Tibial nerve (tissue), 4 donors: Measurements from ENCODE around the gene ACVR1. TPM values are rescaled to one million over a fixed set of nuclear protein-coding genes. Genes with fewer than 3 reads are reported as not detected.

Experiments used
- DNase-seq, 2 donors: peaks; one replicate each; pipeline ENCODE4 v3.0.0-alpha.2; 2019; ENCODE audit warnings: low spot score in 2 of 2
- H3K27ac ChIP-seq, 4 donors: fragments of 200-600 bp; sonication (generic) in 3 of 4; one replicate each; pipeline ENCODE4 v1.5.1; 2017 to 2019; ENCODE audit warnings: mild to moderate bottlenecking in 1 of 4
- H3K27me3 ChIP-seq, 2 donors: fragments of 200-600 bp; sonication (generic) in 1 of 2; one replicate each; pipeline versions ENCODE4 v1.5.1 to v1.6.0; 2017 to 2019
- H3K36me3 ChIP-seq, 3 donors: fragments of 200-600 bp; sonication (generic); one replicate each; pipeline ENCODE4 v1.5.1; 2018 to 2019
- H3K4me1 ChIP-seq, 4 donors: fragments of 200-600 bp; sonication (generic) in 3 of 4; one replicate each; pipeline ENCODE4 v1.5.1; 2017 to 2019
- H3K4me3 ChIP-seq, 4 donors: fragments of 200-600 bp; sonication (generic) in 3 of 4; one replicate each; pipeline ENCODE4 v1.5.1; 2017 to 2019; ENCODE audit warnings: mild to moderate bottlenecking in 1 of 4, moderate library complexity in 1 of 4
- H3K9me3 ChIP-seq, 4 donors: fragments of 200-600 bp; sonication (generic) in 3 of 4; one replicate each; pipeline ENCODE4 v1.5.1; 2017 to 2019
- CTCF ChIP-seq, 5 experiments: fragments of 200-600 bp in 3 of 5; fragments of 450-650 bp in 2 of 5; sonication (generic) in 3 of 5; IDR thresholded peaks; one replicate each; pipeline ENCODE4 v1.5.1; 2016 to 2019; ENCODE audit warnings: antibody characterized with exemption in 5 of 5, mild to moderate bottlenecking in 3 of 5, moderate library complexity in 2 of 5
- EP300 ChIP-seq, 2 donors: sonication (generic); formaldehyde crosslinking; IDR thresholded peaks; one replicate each; pipeline ENCODE4 v1.6.1; 2017; ENCODE audit warnings: antibody characterized with exemption in 2 of 2, mild to moderate bottlenecking in 1 of 2
- POLR2A ChIP-seq, 2 donors: fragments of 450-650 bp; IDR thresholded peaks; one replicate each; pipeline ENCODE4 v1.6.1; 2017; ENCODE audit warnings: antibody characterized with exemption in 2 of 2, mild to moderate bottlenecking in 2 of 2, moderate library complexity in 2 of 2
- WGBS, 2 donors: methylation state at CpG; one replicate each; pipeline ENCODE4 v1.1.5; 2018; 5-methylcytosine and 5-hydroxymethylcytosine counted together
- total RNA-seq, 4 donors: library from RNA; depleted of rRNA; stranded (reverse); fragments of >200 nt; gene quantifications; one replicate each; pipeline ENCODE4 v1.1.0, GENCODE V29; 2016

ACVR1 gene
- total RNA-seq, 4 donors from 2014 or later, result 19.2 to 24.7 (median 22.8) TPM

DNA sequence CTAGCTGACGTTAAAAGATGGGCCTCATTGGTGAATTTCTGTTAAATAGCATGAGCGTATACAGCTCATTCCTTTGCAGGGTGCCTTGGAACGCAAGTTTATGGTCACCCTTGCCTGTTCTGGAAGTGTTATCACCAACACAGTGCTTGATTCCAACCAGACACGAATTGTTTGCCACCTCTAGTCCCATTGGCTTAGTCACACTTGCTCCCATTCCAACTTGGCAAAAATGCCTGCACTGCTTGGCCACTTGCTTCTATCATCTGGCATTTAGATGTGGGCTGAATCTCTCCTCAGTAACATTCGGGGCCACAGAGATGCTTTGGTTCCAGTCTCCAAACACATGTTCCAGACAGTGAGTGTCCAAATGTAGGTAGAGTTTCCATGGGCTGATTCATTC is 27.5 kb upstream of the ACVR1 start:
- WGBS, 2 donors, result 76 to 80% methylated on average over 5 of the region's 5 CpGs
- TF ChIP-seq POLR2A (IDR thresholded peaks at IDR 0.05), result no peak
- TF ChIP-seq CTCF (IDR thresholded peaks at IDR 0.05), result no peak
- no peak for TF ChIP-seq EP300 (IDR thresholded peaks at IDR 0.05)

DNA sequence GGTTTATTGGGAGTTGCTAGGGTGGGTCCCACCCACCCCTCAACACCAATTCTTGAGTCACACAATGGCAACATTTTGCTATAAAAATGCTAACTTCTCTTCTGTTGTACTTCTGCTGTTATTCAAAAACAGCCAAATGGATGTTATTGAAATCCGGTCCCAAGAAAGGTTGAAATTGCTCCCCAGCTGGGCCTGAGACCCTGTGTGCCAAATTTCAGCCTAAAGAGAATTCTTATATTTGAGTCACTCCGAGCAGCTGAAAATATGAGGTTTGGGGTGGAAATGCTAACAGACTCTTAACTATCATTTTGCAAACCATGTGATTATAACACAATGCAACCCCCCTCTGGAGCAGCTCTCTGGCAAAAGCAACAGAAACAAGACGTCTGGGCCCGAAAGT is 27.0 kb upstream of the ACVR1 start:
- H3K4me1 ChIP-seq, result peaks cover 0 to 5% (median 0%) of the 10 kb centered on the region in 4 donors
- 60 to 69% methylated on average over 4 of the region's 4 CpGs for WGBS, 2 donors
- no peak for TF ChIP-seq CTCF (IDR thresholded peaks at IDR 0.05)
- no peak for TF ChIP-seq EP300 (IDR thresholded peaks at IDR 0.05)
- no peak for TF ChIP-seq POLR2A (IDR thresholded peaks at IDR 0.05)

More for the DNA sequence above, 27.5 kb upstream of the ACVR1 start:
- Histone ChIP-seq H3K27me3 (no peaks in the 10 kb centered on the region), H3K9me3 (no peaks in the 10 kb centered on the region), H3K4me1 (peaks cover 0 to under 1% (median 0%) of the 10 kb centered on the region in 4 donors), H3K36me3 (no peaks in the 10 kb centered on the region), H3K4me3 (no peak overlapping the region), H3K27ac (no peak overlapping the region)
- no peak for DNase-seq

GRCh38 chr2:157902692-157903091 is 26.6 kb upstream of the ACVR1 start:
- DNase-seq, result no peak
- no peaks in the 10 kb centered on the region for H3K27me3 ChIP-seq
- 71 to 73% methylated on average over 1 of the region's 1 CpG for WGBS, 2 donors
- no peak overlapping the region for H3K27ac ChIP-seq
- H3K9me3 ChIP-seq, result no peaks in the 10 kb centered on the region
- H3K4me1 ChIP-seq, result peaks cover 0 to 5% (median 0%) of the 10 kb centered on the region in 4 donors
- no peak for TF ChIP-seq CTCF (IDR thresholded peaks at IDR 0.05)
- no peak for TF ChIP-seq EP300 (IDR thresholded peaks at IDR 0.05)
- no peak for TF ChIP-seq POLR2A (IDR thresholded peaks at IDR 0.05)
- no peaks in the 10 kb centered on the region for H3K36me3 ChIP-seq
- no peak overlapping the region for H3K4me3 ChIP-seq

More for the DNA sequence above, 27.0 kb upstream of the ACVR1 start:
- H3K36me3 ChIP-seq, result no peaks in the 10 kb centered on the region
- no peaks in the 10 kb centered on the region for H3K27me3 ChIP-seq
- no peak for DNase-seq
- H3K27ac ChIP-seq, result no peak overlapping the region
- no peak overlapping the region for H3K4me3 ChIP-seq
- no peaks in the 10 kb centered on the region for H3K9me3 ChIP-seq

GRCh38 chr2:157901325-157901724 is 25.2 kb upstream of the ACVR1 start:
- no peak for DNase-seq
- Histone ChIP-seq H3K4me3 (no peak overlapping the region), H3K27me3 (no peaks in the 10 kb centered on the region), H3K4me1 (peaks cover 0 to 6% (median 2%) of the 10 kb centered on the region in 4 donors), H3K27ac (no peak overlapping the region), H3K36me3 (no peaks in the 10 kb centered on the region), H3K9me3 (no peaks in the 10 kb centered on the region)
- WGBS, 2 donors, result 58 to 68% methylated on average over 3 of the region's 3 CpGs
- TF ChIP-seq CTCF (IDR thresholded peaks at IDR 0.05) (peak in 1 of 5 experiments; percentile 9), POLR2A (IDR thresholded peaks at IDR 0.05) (no peak)

DNA sequence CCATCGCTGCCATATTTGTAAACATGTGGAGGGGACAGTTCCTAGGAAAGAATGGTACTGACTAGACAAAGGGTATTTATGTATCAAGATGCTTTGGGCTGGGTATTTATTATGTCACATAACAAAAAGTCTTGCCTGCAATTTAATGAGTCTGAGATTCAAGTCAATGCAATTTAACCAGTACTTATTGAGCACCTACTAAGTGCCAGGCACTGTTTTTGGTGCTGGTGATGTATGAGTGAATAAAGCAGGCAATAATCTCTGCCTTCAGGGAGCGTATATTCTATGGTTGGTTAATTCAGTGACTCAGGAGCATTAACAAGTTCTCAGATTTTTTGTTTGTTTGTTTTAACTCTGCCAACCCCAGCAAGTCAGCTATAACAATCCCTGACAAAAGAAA is 24.6 kb upstream of the ACVR1 start:
- Histone ChIP-seq H3K4me3 (no peak overlapping the region), H3K9me3 (no peaks in the 10 kb centered on the region), H3K36me3 (no peaks in the 10 kb centered on the region), H3K27me3 (no peaks in the 10 kb centered on the region), H3K4me1 (peaks cover 0 to 6% (median 2%) of the 10 kb centered on the region in 4 donors), H3K27ac (no peak overlapping the region)
- WGBS, 2 donors, result 63 to 69% methylated on average over 2 of the region's 2 CpGs
- DNase-seq, result no peak
- TF ChIP-seq POLR2A (IDR thresholded peaks at IDR 0.05) (no peak), CTCF (IDR thresholded peaks at IDR 0.05) (no peak), EP300 (IDR thresholded peaks at IDR 0.05) (no peak)
